NOMO-1 treated with dmso at 0.1 percent for 144 hours (cell line): Measurements from ENCODE around the gene UQCC5.
A peak's percentile ranks its signal among the peaks of the same experiment; 100 is the strongest.

ENCODE experiments used
- DNase-seq: peaks from one replicate; lab custom pipeline; 2025; ENCODE audit not compliant: unreplicated experiment; lab: John Stamatoyannopoulos, UW

Gene UQCC5, protein sequence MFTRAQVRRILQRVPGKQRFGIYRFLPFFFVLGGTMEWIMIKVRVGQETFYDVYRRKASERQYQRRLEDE

DNA sequence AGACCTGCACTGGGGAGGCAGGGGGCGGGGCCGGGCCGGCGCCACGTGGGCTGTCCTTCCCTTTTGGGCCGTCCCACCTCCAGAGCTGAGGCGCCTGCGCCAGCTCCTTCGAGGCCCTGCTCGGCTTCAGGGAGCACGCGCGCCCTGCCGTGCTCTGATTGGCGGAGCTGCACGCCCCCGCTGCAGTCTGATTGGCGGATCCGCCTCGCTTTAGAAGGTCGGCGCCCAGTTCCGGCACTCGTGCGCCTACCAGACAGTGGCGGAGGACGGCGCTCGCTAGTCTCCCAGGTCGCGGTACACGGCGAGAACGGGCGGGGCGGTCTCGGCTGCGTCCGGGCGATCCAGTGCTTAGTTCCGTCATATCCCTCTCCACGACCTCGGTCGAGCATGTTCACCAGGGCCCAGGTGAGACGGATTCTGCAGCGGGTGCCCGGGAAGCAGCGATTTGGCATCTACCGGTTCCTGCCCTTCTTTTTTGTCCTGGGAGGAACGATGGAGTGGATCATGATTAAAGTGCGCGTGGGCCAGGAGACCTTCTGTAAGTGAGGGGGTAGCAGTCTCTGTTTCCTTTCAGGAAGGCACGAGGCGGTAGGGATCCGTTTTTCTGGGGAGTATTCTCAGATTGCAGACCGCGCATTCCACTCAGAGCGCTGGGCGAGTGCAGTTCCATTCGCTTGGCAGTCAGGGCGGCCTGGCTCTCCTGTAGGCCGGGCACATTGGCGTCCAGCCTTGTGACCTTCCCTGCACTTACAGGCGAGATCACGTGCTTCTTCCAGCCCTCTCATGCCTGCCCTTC is at the start of gene UQCC5:
UQCC5 (plus strand) TSS at position 237 of the 796 bp plus-strand sequence; CDS start at position 388, 151 bp downstream.
- DNase-seq: peak; percentile 96

DNA sequence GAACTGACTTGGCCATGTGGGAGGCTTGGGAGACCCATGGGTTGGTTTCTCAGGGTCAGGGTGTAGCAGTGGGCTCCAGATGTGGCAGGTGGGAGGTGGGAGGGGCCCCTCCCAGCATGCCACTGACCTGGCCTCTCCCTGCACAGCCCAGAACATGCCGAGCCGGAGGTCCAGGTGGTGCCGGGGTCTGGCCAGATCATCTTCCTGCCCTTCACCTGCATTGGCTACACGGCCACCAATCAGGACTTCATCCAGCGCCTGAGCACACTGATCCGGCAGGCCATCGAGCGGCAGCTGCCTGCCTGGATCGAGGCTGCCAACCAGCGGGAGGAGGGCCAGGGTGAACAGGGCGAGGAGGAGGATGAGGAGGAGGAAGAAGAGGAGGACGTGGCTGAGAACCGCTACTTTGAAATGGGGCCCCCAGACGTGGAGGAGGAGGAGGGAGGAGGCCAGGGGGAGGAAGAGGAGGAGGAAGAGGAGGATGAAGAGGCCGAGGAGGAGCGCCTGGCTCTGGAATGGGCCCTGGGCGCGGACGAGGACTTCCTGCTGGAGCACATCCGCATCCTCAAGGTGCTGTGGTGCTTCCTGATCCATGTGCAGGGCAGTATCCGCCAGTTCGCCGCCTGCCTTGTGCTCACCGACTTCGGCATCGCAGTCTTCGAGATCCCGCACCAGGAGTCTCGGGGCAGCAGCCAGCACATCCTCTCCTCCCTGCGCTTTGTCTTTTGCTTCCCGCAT is 49.2 kb upstream of the UQCC5 start:
- DNase-seq: no peak

DNA sequence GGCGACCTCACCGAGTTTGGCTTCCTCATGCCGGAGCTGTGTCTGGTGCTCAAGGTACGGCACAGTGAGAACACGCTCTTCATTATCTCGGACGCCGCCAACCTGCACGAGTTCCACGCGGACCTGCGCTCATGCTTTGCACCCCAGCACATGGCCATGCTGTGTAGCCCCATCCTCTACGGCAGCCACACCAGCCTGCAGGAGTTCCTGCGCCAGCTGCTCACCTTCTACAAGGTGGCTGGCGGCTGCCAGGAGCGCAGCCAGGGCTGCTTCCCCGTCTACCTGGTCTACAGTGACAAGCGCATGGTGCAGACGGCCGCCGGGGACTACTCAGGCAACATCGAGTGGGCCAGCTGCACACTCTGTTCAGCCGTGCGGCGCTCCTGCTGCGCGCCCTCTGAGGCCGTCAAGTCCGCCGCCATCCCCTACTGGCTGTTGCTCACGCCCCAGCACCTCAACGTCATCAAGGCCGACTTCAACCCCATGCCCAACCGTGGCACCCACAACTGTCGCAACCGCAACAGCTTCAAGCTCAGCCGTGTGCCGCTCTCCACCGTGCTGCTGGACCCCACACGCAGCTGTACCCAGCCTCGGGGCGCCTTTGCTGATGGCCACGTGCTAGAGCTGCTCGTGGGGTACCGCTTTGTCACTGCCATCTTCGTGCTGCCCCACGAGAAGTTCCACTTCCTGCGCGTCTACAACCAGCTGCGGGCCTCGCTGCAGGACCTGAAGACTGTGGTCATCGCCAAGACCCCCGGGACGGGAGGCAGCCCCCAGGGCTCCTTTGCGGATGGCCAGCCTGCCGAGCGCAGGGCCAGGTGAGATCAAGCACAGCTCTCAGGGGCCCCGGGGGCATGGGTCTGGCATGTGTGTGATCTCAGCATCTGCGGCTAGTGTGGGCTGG is 48.4 kb upstream of the UQCC5 start:
- no peak for DNase-seq

DNA sequence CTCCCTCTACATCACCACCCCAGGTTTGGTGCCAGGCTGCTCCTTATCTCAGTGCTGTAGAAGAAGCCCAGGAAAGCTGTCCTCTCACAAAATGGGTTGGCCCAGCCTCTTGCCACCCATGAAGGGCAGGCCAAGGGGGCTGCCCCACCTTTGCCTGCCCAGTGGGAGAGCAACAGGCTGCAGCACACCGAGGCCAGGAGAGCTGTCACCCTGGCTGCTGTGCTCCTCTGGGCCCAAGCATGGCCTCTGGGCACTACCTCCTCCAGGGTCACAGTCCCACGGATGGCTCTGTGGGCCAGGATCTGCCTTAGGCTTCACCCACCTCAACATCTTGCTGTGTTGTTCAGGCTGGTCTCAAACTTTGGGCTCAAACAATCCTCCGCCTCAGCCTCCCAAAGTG is 47.7 kb upstream of the UQCC5 start:
- no peak for DNase-seq

DNA sequence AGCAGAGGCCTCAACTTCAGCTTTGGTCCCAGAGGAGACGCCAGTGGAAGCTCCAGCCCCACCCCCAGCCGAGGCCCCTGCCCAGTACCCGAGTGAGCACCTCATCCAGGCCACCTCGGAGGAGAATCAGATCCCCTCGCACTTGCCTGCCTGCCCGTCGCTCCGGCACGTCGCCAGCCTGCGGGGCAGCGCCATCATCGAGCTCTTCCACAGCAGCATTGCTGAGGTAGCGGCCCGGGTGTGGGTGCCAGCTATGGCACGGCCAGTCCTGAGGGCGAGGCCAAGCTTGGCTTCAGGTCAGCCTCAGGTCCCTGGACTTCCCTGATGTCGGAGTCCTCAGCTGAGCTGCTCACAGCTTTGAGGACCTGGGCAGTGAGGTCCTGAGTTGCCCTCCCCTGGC is 47.0 kb upstream of the UQCC5 start:
- no peak for DNase-seq

DNA sequence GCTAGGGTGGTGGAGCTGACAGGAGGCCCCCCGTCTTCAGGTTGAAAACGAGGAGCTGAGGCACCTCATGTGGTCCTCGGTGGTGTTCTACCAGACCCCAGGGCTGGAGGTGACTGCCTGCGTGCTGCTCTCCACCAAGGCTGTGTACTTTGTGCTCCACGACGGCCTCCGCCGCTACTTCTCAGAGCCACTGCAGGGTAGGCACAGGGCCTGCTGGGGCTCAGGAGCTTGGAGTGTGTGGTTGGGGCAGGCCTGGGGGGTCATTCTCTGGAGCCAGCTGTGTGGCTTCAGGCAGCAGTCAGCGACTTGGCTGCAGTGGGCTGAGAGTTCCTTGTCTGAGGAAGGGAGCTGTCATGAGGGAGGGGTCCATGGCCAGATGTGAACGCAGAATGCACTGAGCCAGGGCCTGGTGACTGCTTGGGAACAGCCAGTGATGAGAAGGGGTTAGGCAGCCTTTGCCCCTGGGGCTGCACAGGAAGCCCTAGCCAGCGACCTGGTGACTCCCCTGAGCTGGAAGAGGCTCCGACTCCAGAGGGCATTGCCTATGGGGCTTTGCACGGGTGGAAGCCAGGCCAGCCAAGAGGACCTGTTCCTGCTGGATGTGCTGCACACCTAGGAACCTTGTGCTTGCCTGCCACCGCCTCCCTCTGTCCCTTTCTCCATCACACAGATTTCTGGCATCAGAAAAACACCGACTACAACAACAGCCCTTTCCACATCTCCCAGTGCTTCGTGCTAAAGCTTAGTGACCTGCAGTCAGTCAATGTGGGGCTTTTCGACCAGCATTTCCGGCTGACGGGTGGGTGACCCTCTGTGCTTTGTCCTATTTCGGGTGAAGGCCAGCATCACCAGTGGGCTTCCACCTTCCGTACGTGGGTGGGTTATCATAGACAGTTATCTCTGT is 46.1 kb upstream of the UQCC5 start:
- no peak for DNase-seq

DNA sequence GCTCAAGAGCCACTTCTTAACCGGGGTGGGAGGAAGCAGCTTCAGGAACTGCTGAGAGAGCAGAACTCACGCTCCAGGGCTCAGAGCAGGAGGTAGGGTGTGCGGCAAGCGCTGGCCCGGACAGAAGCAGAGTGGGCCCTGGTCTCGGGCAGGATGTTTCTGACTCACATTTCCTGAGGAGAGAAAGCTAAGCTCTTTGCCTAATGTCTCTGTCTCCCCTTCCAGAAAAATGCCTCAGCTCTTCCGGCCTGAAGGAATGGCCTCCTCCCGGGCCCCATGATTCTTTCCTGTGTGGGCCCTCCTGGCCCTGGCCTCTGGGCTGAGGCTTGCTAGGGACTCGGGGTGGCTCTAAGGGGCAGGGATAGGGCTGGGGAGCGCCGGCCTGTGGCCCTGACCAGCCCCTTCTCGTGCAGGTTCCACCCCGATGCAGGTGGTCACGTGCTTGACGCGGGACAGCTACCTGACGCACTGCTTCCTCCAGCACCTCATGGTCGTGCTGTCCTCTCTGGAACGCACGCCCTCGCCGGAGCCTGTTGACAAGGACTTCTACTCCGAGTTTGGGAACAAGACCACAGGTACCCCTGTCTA is 45.4 kb upstream of the UQCC5 start:
- DNase-seq: no peak

DNA sequence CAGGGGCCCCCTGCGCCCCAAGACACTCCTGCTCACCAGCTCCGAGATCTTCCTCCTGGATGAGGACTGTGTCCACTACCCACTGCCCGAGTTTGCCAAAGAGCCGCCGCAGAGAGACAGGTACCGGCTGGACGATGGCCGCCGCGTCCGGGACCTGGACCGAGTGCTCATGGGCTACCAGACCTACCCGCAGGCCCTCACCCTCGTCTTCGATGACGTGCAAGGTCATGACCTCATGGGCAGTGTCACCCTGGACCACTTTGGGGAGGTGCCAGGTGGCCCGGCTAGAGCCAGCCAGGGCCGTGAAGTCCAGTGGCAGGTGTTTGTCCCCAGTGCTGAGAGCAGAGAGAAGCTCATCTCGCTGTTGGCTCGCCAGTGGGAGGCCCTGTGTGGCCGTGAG is 44.3 kb upstream of the UQCC5 start:
- DNase-seq: no peak

DNA sequence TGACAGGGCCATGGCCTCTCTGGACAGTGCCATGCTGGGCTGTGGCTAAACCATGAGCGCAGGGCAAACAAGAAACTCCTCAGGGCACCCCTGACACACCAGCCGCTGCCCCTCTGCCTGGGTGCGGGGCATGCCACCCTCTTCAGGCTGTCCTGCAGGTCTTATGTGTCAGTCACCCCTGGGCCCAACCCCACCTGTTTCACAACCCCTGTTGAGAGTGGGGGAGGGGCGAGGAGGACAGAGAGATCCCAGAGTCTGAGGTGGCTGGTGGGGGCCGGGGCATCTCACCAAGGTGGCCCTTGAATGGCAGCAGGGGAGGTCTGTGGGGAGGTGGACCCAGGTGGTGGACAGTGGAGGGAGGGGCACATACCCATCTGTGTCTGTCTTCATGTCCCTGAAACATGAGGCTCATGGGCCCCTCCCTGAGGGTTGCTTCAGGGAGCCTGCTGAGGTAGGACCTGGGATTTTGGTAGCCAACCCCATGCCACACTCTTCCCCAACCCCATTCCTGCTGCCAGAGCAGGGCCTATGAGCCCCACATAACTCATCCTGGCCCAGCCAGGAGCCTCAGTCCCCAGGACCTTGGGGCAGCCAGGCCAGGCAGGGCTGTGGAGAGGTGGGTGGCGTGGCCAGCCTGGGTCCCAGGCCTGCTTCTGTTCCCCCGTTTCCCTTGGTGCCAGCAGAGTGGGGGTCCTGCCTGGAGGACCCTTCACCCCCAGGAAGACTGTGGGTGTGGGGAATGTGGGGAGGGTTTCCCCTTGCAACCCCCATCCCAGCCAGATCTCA is 43.0 kb upstream of the UQCC5 start:
- DNase-seq: no peak

DNA sequence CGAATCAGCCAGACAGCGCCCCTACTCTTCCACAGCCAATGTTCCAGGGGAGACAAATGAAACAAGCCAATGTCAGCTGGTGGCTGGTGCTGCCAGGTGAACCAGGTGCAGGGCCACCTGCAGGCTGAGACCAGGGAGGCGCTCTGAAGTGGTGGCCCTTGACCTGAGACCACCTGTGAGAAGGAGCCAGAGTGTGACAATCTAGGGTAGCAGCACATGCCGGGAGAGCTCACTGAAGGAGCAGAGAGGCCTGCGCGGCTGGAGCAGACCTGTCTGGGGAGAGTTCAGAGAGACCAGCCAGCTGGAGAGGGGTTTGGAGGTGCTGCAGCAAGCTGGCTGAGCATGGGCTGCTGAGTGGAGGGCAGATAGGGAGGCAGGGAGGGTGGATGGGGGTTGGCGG is 42.0 kb upstream of the UQCC5 start:
- DNase-seq: no peak

DNA sequence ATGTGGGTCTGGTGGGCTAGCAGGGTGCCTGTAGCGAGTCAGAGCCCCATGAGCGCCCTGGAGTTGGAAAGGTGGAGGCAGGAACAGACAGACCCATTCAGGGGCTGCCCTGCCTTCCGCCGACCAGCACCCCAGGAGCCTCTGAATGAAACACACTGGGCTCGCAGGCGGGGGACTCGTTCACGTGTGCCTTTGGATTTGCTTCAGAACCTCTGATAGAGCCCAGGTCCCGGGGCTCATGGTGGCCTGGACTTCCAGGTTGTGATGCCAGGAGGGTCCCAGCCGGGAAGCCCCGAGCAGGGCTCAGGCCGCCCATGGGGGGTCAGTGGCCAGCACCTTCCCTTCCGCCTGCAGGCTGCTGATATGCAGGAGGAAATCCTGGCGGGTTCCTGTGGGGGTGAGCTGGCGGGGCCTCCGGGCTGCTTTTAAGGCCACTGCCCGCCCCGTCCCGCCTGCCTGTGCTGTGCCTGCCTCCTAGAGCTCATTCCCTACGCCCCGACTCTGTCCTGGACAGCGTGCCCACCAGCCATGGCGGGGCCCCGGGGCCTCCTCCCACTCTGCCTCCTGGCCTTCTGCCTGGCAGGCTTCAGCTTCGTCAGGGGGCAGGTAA is 41.4 kb upstream of the UQCC5 start, which contains the start of gene STAB1:
STAB1 (plus strand) TSS at position 453 of the 610 bp plus-strand sequence; CDS start at position 529, 76 bp downstream.
- no peak for DNase-seq

DNA sequence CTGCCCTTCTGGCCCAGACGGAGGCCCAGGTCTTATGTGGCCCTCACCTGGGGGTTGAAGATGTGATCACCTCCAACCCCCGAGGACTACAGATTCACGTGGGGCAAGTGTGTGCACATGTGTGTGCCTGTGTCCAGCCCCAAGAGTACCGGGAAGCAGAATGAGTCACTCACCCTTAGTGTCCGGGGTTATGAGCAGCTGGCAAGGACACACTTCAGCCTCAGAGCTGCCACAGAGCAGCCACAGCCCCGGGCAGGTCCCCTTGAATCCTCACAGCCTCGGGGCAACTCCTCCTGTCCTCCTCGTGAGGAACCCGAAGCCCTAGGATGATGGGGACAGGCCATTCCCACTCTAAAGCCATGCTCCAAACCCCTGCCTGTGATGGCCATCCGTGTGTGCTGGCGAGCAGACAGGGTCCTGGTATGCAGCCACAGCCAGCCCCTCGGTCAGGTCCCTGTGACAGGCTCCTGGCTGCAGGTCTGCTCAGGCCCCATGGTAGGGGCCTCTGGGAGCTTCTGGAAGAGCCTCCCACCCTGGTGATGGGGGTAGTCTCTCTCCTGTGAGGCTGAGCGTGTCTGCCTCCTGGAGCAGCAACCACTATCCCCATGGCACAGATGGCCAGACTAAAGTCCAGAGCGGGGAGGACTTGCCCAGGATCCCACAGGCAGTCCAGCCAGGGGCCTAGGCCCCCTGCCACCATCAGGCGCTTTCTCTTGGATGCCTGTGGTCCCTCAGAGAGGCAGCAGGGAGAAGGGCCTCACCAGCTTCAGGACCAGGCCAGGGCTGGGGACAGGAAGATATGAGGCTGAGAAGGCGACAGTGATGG is 40.4 kb upstream of the UQCC5 start:
- DNase-seq: no peak

DNA sequence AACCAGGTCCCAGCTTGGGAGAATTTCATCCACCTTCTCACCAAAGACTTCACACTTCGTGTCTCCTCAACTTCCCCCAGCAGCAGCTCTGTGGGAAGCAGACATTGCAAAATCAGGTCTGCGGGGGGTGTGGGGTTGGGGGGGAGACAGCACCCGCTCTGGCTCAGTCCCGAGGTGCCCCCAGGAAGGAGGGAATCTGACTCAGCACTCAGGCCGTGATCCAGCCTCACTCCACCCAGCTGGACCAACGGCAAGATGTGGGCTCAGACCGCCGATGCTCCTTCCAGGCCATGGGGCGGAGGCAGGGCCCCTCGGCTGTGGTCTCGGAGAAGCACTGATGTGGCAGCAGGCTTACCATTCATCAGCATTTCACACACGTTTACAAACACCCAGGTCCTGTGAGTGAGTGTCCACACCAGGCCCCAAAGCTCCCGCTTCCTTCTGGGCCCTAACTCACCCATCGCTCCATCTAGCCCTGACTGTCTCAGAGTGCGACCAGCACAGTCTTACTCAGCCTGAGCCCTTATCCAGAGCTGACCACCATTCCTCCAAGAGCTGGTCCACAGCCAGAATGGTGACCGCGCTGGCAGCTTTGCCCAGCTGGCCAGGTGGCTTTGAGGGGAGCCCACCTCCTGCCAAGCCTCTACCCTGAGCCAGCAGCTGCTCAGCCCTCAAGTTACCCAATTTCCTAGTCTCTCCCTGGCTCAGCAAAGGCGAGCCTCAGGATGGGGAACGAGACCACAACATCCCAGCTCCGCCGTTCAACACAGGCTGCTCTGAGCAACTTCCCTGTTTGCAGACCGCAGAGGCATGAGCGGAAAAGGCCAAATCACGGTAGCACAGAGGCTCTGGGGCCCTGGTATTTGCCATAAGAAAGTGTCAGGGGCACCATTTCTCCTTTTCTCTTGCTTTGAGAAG is 38.0 kb upstream of the UQCC5 start:
- peak; percentile 90 for DNase-seq

DNA sequence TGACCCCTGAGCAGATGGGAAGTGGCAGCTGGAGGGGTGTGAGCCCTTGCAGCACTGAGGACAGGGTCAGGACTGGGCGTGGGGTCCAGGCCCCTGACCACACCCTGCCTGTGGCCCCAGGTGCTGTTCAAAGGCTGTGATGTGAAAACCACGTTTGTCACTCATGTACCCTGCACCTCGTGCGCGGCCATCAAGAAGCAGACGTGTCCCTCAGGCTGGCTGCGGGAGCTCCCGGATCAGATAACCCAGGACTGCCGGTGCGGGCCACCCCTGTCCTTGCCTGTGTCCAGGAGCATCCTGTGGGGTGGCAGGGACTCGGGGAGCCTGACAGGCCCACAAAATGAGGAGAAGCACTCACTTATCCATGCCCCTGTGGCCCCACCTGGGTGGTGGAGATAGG is 35.4 kb upstream of the UQCC5 start:
- DNase-seq: no peak

DNA sequence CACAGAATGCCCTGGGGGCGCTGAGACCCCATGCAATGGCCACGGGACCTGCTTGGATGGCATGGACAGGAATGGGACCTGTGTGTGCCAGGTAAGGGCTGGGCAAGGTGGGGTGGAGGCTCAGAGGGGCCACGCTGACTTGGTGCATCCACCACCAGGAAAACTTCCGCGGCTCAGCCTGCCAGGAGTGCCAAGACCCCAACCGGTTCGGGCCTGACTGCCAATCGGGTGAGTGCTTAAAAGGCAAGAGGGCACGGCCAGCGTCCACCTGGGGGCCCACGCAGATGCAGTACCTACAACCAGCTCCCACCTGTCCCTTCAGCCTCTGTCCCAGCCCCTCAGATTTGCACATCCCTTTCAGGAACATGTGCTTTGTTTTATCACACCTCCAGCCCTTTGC is 34.4 kb upstream of the UQCC5 start:
- no peak for DNase-seq

DNA sequence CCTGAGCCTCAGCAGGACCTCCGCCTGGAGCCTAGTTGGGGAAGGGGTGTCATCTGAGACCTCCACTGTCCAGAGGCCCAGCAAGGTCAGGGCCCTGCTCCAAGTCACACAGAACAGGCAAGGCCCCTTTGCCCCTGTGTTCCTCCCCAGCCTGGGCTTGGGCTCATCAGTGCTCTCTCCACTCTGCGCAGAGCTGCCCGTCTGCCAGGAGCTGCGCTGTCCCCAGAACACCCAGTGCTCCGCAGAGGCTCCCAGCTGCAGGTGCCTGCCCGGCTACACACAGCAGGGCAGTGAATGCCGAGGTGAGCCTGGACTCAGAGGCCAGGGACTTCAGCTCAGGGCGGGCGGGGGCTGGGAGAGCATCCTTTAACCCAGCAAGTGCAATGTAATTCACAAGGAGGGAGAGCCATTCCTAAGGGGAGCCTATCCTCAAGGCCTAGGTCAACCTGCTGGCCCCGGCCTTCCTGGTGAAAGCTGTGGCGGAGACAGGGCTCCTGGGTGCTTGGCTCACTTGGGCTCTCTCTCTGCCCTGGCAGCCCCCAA is 33.5 kb upstream of the UQCC5 start:
- DNase-seq: no peak
